ENCODE measurements around the gene TSPAN17. TPM values are rescaled to one million over a fixed set of nuclear protein-coding genes. Genes with fewer than 3 reads are reported as not detected.

Gene TSPAN17
- total RNA-seq, 2 donors from 2014 or later, result 14.2 to 19.3 TPM

DNA sequence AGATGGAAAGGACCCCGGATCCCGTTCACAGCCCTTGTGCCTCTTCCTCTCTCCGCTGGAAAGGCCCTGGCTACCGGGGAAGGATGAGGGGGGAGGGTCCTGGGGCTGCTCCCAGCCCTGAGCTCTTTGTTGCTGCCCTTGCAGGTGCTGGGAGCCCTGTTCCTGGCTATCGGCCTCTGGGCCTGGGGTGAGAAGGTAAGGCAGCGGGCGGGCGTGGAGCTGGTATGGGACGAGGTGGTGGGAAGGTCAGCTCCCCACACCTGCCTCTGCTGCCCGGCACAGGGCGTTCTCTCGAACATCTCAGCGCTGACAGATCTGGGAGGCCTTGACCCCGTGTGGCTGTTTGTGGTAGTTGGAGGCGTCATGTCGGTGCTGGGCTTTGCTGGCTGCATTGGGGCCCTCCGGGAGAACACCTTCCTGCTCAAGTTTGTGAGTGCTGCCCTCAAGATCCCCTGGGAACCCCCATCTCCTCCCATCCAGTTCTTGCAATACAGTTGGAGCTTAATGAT lies 4.2 kb downstream of the TSPAN17 start:
- H3K4me3 Mint-ChIP-seq, result no peak overlapping the region
- H3K9me3 ChIP-seq (ENCODE audit: control insufficient read depth, low read length, poor library complexity, severe bottlenecking), result no peaks in the 10 kb centered on the region
- peaks cover 42% of the 10 kb centered on the region for H3K4me1 Mint-ChIP-seq
- DNase-seq, result no peak
- H3K27me3 Mint-ChIP-seq, result no peaks in the 10 kb centered on the region
- no peak for ATAC-seq
- peaks cover 6% of the 10 kb centered on the region for H3K36me3 Mint-ChIP-seq (ENCODE audit: low read depth)
- peak overlapping the region; percentile 27 for H3K27ac Mint-ChIP-seq

DNA sequence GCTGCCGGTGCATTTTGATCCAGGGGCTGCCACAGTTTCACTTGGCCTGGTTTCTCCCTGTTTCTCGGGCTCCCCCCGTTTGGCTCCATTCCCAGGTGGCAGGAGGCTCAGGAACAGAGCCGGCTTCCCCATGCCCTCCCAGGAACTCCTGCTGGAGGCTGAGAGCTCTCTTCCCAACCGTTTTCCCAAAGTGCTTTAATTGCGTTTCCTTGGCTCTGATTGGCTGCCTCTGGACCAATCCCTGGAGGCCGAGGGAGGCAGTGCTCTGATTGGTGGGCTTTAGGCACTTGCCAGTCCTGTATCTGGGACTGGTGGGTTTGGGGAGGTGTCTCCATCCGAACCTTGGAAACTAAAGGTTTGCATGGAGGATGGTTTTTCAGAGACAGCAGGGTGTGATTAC lies 4.9 kb downstream of the TSPAN17 start:
- Mint-ChIP-seq H3K27ac (peak overlapping the region; percentile 27), H3K4me3 (no peak overlapping the region), H3K36me3 (ENCODE audit: low read depth) (peaks cover 6% of the 10 kb centered on the region), H3K27me3 (no peaks in the 10 kb centered on the region), H3K4me1 (peaks cover 42% of the 10 kb centered on the region)
- no peak for ATAC-seq
- H3K9me3 ChIP-seq (ENCODE audit: control insufficient read depth, low read length, poor library complexity, severe bottlenecking), result no peaks in the 10 kb centered on the region
- no peak for DNase-seq

GRCh38 chr5:176653401-176654385 lies 6.4 kb downstream of the TSPAN17 start:
- no peak for DNase-seq
- H3K9me3 ChIP-seq (ENCODE audit: control insufficient read depth, low read length, poor library complexity, severe bottlenecking), result no peaks in the 10 kb centered on the region
- Mint-ChIP-seq H3K27me3 (no peaks in the 10 kb centered on the region), H3K36me3 (ENCODE audit: low read depth) (peaks cover 6% of the 10 kb centered on the region), H3K27ac (peak overlapping the region; percentile 88), H3K4me3 (no peak overlapping the region), H3K4me1 (peaks cover 48% of the 10 kb centered on the region)
- ATAC-seq, result no peak

DNA sequence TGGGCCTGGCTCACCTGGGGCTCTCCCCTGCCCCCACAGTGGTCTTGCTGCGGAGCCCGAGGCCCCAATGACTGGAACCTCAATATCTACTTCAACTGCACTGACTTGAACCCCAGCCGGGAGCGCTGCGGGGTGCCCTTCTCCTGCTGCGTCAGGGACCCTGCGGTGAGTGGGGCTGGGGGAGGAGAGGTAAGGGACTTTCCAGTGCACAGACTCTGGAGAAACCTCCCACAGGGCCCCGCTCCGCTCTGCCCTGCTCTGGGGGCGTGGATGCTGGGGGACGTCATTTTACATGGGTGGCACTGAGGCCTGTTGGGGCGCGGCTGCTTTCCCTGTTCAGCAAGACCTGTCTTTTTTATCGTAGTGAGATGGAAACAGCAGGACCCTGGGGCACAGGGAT lies 7.6 kb downstream of the TSPAN17 start:
- Mint-ChIP-seq H3K27ac (no peak overlapping the region), H3K36me3 (ENCODE audit: low read depth) (peaks cover 6% of the 10 kb centered on the region), H3K4me3 (no peak overlapping the region), H3K27me3 (no peaks in the 10 kb centered on the region), H3K4me1 (peaks cover 53% of the 10 kb centered on the region)
- ATAC-seq, result peak; percentile 67
- no peak for DNase-seq
- no peaks in the 10 kb centered on the region for H3K9me3 ChIP-seq (ENCODE audit: control insufficient read depth, low read length, poor library complexity, severe bottlenecking)

GRCh38 chr5:176656467-176656990 lies 9.2 kb downstream of the TSPAN17 start:
- Mint-ChIP-seq H3K27me3 (no peaks in the 10 kb centered on the region), H3K27ac (no peak overlapping the region), H3K4me3 (no peak overlapping the region), H3K4me1 (peaks cover 50% of the 10 kb centered on the region), H3K36me3 (ENCODE audit: low read depth) (peaks cover 6% of the 10 kb centered on the region)
- no peak for DNase-seq
- no peaks in the 10 kb centered on the region for H3K9me3 ChIP-seq (ENCODE audit: control insufficient read depth, low read length, poor library complexity, severe bottlenecking)
- ATAC-seq, result no peak

- Mint-ChIP-seq H3K27me3 (no peaks in the 10 kb centered on the region), H3K36me3 (ENCODE audit: low read depth) (peaks cover 6% of the 10 kb centered on the region), H3K4me3 (peak overlapping the region; percentile 87), H3K27ac (peak overlapping the region; percentile 6), H3K4me1 (peaks cover 48% of the 10 kb centered on the region)
- peak; percentile 64 for ATAC-seq
- DNase-seq, result peak in 2 of 3 donors; percentile 36 to 56
- no peaks in the 10 kb centered on the region for H3K9me3 ChIP-seq (ENCODE audit: control insufficient read depth, low read length, poor library complexity, severe bottlenecking)
These were observed 10.8 kb downstream of the TSPAN17 start for GRCh38 chr5:176658007-176658599.

DNA sequence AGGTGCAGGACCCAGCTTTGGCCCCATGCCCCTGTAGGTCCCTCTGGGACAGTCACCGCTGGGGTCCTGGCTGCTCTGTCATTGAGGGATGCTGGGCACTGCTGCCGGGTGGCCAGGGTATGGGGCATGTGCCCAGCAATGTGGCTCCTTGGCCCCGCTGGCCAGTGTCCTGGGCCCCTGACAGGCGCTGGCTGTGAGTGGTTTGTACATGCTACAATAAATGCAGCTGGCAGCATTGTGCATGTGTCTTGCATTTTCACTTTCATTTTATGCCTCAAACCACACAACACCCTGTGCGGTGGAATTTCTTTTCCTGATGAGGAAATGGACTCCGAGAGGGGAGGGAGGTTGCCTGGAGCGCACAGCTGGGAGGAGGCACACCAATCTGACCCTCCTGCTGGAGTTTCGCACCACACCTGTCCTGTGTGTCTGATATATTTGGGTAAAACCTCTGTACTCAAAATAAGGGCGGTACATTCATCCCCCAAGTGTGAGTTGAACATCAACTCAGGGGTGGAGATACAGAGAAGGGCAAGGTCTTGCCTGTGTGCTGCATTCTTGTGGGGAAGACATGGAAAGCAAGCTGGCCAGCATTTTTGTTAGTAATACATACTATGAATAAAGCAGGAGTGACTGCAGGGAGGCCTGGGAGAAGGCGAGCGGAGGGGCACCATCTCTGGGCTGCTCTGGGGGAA lies 11.7 kb downstream of the TSPAN17 start:
- H3K27me3 Mint-ChIP-seq, result peaks cover 5% of the 10 kb centered on the region
- H3K4me1 Mint-ChIP-seq, result peaks cover 40% of the 10 kb centered on the region
- peak overlapping the region; percentile 88 for H3K27ac Mint-ChIP-seq
- DNase-seq (no peak), ATAC-seq (no peak)
- no peaks in the 10 kb centered on the region for H3K36me3 Mint-ChIP-seq (ENCODE audit: low read depth)
- peak overlapping the region; percentile 87 for H3K4me3 Mint-ChIP-seq
- no peaks in the 10 kb centered on the region for H3K9me3 ChIP-seq (ENCODE audit: control insufficient read depth, low read length, poor library complexity, severe bottlenecking)

DNA sequence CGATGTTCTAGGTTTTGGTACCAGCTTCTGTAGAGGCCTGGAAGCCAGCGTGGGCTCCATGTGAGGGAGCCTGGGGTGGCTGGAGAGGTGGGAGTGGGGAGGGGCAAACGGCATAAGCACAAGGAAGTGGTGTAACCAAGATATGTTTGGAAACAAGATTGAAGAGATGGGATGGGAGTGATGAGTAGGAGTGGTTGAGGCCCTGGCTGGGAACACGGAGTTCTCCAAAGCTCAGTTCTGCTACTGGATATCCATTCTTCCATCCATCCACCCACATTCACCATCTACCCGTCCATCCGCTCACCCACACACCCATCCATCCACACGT lies 12.2 kb downstream of the TSPAN17 start:
- DNase-seq, result no peak
- Mint-ChIP-seq H3K27me3 (peaks cover 10% of the 10 kb centered on the region), H3K4me1 (peaks cover 38% of the 10 kb centered on the region), H3K4me3 (peak overlapping the region; percentile 87), H3K27ac (peak overlapping the region; percentile 88), H3K36me3 (ENCODE audit: low read depth) (peaks cover 2% of the 10 kb centered on the region)
- H3K9me3 ChIP-seq (ENCODE audit: control insufficient read depth, low read length, poor library complexity, severe bottlenecking), result no peaks in the 10 kb centered on the region
- no peak for ATAC-seq

- ATAC-seq (no peak), DNase-seq (no peak)
- peaks cover 11% of the 10 kb centered on the region for H3K27me3 Mint-ChIP-seq
- peaks cover 34% of the 10 kb centered on the region for H3K4me1 Mint-ChIP-seq
- peak overlapping the region; percentile 47 for H3K4me3 Mint-ChIP-seq
- H3K9me3 ChIP-seq (ENCODE audit: control insufficient read depth, low read length, poor library complexity, severe bottlenecking), result no peaks in the 10 kb centered on the region
- peak overlapping the region; percentile 88 for H3K27ac Mint-ChIP-seq
- peaks cover 2% of the 10 kb centered on the region for H3K36me3 Mint-ChIP-seq (ENCODE audit: low read depth)
These were observed 12.7 kb downstream of the TSPAN17 start for GRCh38 chr5:176659860-176660461.

- Mint-ChIP-seq H3K4me3 (peak overlapping the region; percentile 47), H3K27ac (peak overlapping the region; percentile 88), H3K27me3 (peaks cover 15% of the 10 kb centered on the region), H3K4me1 (peaks cover 33% of the 10 kb centered on the region), H3K36me3 (ENCODE audit: low read depth) (peaks cover 4% of the 10 kb centered on the region)
- ATAC-seq, result peak; percentile 83
- DNase-seq, result no peak
- no peaks in the 10 kb centered on the region for H3K9me3 ChIP-seq (ENCODE audit: control insufficient read depth, low read length, poor library complexity, severe bottlenecking)
These were observed 13.2 kb downstream of the TSPAN17 start for GRCh38 chr5:176660530-176660859.

DNA sequence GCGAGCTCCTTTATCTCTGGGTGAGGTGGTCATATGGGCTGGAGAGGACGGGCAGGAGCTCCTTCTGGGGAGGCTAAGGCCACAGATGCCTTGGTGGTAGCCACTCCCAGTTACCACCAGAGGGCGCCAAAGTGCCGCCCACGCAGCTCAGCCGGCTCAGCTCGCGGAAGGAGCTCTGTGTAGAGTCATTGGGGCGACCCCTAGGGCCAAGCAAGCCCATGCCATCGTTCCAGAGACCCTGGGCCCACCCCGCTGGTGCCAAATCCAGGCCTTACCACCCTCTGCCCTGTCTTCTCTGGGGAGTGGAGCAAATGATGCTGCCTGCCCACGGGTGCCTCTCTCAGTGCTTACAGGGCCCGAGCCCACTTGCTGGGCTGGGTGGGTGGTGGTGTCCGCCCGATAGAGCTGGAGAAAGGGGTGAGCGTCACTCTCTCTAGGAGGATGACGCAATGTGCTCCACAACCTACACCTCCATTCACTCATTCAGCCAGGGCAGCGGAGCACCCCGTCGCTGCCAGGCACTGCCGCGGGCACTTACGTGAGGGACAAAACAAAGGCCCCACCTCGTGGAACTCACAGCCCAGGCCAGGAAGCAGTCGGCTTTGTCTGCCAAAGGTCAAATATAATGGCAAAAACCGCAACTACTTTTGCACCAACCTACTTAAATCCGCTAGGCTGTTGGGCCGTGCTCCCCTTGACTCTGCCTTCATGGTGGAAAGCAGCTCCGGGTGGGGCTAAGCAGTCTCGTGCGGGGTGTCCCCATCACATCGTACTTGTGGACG lies 13.8 kb downstream of the TSPAN17 start:
- no peak overlapping the region for H3K27ac Mint-ChIP-seq
- H3K27me3 Mint-ChIP-seq, result peaks cover 17% of the 10 kb centered on the region
- ATAC-seq (peak; percentile 79), DNase-seq (peak; percentile 61 to 67 (median 66))
- no peaks in the 10 kb centered on the region for H3K9me3 ChIP-seq (ENCODE audit: control insufficient read depth, low read length, poor library complexity, severe bottlenecking)
- no peak overlapping the region for H3K4me3 Mint-ChIP-seq
- peaks cover 5% of the 10 kb centered on the region for H3K36me3 Mint-ChIP-seq (ENCODE audit: low read depth)
- peaks cover 33% of the 10 kb centered on the region for H3K4me1 Mint-ChIP-seq

DNA sequence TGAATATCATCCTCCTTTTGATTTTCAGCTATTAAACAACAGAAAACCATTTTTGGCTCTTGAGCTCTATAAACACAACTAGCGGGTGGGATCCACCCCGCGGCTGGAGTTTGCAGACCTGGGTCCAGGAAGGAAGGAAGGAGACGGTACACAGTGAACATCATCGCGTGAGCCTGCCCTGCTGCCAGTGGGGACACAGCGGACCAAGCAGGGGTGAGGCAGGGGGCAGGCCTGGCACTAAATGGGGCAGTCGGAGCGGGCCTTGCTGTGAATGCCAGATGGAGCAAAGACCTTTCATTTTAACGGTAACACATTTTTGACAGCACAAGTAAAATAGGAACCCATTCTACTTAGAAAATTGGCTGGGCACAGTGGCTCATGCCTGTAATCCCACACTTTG lies 14.4 kb downstream of the TSPAN17 start:
- H3K27ac Mint-ChIP-seq, result no peak overlapping the region
- ATAC-seq, result no peak
- DNase-seq, result no peak

More for the DNA sequence above, 14.4 kb downstream of the TSPAN17 start:
- no peaks in the 10 kb centered on the region for H3K9me3 ChIP-seq (ENCODE audit: control insufficient read depth, low read length, poor library complexity, severe bottlenecking)
- Mint-ChIP-seq H3K4me3 (no peak overlapping the region), H3K27me3 (peaks cover 17% of the 10 kb centered on the region), H3K36me3 (ENCODE audit: low read depth) (peaks cover 5% of the 10 kb centered on the region), H3K4me1 (peaks cover 33% of the 10 kb centered on the region)

Measured in T-helper 17 cell (primary cell).